SH-SY5Y (cell line): ENCODE data around the gene FGF4.

ENCODE experiments used
- GATA2 ChIP-seq: IDR thresholded peaks from 2 replicates; pipeline ENCODE4 v1.6.1; 2011; ENCODE audit warnings: mild to moderate bottlenecking, low read depth, low read length
- GATA3 ChIP-seq: IDR thresholded peaks from 2 replicates; pipeline ENCODE4 v1.6.1; 2011; ENCODE audit warnings: low read depth, mild to moderate bottlenecking, low read length, moderate library complexity

DNA sequence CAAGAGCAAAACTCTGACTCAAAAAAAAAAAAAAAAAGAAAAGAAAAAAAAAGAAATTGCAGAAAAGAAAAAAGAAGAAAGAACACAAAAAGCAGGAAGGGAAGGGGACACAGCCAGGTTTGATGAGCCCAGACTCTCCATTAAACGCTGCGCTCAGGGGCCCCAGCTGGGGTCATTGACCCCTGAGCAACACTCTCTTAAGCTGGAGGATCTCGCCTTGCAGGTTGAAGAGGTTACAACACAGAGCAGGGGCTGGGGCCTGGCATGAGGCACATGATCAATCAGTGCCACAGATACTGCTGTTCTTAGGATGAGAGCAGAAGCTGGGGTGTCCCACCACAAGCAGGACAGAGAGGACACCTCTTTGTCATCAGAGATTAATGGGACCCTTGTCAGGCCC, 36.3 kb upstream of the FGF4 start:
- TF ChIP-seq GATA3 (no peak), GATA2 (no peak)
